T-helper 1 cell (primary cell): Measurements from ENCODE around the gene ACTR1B.
"Not testable (repeated sequence)": the region's sequence is repeated elsewhere in the genome, so short reads cannot be mapped to it uniquely, and the experiment has no call there.

Experiments used
- DNase-seq, 5 donors: peaks; one replicate each; pipeline ENCODE4 v3.0.0-alpha.2; 2012 to 2020

The ACTR1B gene

GRCh38 chr2:97688062-97688827 is 24.4 kb upstream of the ACTR1B start:
- peak in 1 of 5 donors; percentile 71 for DNase-seq

- peak in 1 of 5 donors; percentile 40 for DNase-seq
Observed at GRCh38 chr2:97687235-97687634, 23.4 kb upstream of the ACTR1B start.

- DNase-seq, result no peak
Observed at GRCh38 chr2:97678298-97678697, 14.5 kb upstream of the ACTR1B start.

GRCh38 chr2:97677480-97677879 is 13.6 kb upstream of the ACTR1B start:
- no peak for DNase-seq

DNA sequence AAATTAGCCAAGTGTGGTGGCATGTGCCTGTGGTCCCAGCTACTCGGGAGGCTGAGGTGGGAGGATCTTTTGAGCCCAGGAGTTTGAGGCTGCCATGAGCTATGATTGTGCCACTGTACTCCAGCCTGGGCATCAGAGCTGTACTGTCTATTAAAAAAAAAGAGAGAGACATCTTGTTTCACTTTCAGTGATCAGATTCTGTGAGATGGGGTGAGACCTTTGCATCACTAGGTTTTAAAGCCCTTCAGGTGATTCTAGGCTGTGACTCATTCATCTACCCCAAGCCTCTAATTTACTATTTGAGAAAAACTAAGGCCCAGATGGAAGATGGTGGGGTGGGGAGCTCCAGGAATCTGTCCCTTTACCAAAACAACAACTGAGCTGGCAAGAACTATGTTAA is 12.8 kb upstream of the ACTR1B start:
- DNase-seq, result peak in 1 of 5 donors; percentile 31

DNA sequence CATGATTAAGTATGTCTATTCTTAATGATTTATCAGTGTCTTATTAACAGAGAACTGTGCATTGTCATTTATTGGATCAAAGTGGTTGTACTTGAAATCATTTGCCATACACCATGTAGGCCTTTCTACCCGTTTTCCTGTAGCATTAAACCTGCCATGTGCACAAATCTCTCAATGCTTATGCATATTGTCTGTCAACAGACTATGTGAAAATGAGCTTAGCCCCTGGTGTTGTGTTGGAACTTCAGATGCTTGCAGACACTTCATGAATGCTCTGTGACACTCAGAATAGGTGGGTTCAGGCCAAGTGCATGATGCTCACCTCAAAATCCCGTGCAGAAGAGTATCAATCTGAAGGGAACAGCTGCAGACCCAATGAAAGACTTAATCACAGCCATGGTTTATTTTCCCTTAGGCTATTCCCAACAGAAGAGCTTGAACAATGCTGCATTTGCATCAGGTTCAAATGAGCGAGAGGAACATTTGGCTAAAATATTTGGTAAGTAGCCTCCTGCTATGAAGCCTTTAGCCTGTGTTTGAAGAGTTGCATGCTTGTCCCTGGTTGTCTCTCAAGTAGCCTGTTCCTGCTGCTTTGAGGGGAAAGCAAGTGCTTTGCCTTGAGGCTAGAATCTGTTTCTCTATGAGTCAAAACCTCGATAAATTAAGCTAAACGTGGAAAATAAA is 11.7 kb upstream of the ACTR1B start:
- DNase-seq, result no peak

DNA sequence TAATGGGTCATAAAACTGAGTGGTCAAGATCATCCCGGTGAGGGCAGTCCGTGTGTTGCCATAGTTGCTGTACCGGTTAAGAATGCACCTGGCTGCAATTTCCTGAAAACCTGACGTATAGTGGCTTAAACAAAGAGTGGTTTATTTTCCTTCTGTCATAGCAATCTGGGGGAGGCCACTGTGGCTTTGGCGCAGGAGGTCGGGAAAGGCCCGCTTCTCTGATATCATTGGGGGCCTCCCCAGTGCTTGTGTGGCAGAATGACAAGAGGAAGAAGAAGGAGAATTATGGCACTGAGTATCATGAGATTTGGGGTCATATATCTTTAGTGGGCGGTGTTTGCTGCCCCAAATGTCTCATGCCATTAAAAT is 10.1 kb upstream of the ACTR1B start:
- DNase-seq, result no peak

GRCh38 chr2:97673182-97673914 is 9.5 kb upstream of the ACTR1B start:
- no peak for DNase-seq

DNA sequence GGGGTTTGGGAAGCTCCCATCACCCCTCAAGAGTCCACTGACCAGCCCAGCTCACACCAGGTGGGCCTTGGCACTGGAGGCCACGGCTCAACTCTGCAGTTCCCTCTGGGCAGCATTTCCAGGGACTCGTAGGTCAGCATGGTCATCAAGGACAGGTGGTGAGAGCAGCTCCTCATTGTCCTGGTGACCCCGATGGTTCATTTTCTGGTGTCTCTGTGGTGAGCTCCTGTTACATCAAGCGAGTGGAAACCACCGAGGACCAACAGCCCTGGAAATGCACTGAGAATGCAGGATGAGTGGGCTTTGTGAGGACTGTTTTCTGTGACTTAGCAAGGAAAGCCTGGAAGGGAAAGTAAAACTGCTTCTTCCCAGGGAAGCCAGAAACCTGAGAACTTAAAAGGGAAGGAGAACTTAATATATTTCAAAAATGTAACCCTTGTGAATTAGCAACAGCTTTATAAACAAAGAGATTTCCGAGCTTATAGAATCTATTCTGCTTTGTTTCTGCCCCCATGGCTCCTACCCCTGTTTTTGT is 8.8 kb upstream of the ACTR1B start:
- DNase-seq, result not testable (repeated sequence)

GRCh38 chr2:97671526-97671925 is 7.7 kb upstream of the ACTR1B start:
- DNase-seq, result no peak

DNA sequence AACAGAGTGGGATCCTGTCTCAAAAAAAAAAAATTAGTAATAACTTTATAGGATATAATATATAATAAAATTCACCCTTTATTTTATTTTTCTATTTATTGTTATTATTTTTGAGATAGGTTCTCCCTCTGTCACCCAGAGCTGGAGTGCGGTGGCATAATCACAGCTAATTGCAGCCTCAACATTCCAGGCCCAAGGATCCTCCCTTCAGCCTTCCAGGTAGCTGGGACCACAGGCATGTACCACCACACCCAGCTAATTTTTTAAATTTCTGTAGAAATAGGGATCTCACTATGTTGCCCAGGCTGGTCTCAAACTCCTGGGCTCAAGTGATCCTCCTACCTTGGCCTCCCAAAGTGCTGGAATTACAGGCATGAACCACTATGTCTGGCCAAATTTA is 6.6 kb upstream of the ACTR1B start:
- DNase-seq, result no peak

DNA sequence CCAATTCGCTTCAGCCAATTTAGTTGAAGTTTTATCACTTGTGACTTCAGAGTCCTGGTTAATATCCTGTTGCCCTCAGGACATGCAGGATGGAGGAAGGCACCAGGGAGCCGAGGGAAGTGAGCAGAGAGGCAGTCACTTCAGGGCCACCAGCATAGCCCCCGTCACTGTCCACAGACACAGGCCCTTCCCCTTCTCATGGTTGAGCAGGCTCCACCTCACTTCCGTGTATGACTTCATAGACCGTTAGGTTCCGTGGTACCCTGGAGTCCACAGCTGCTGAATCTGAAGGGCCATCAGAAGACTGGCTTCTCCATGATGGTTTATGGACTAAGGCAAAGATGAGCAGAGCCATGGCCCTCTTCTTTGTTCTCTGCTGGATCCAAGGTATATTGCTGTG is 5.6 kb upstream of the ACTR1B start, which contains the start of gene C2orf92:
Gene C2orf92 (plus strand): TSS at position 266 of the 400 bp plus-strand sequence. CDS start 76 bp downstream, at position 342.
- no peak for DNase-seq

- no peak for DNase-seq
Observed at GRCh38 chr2:97664636-97664970, 759 bp upstream of the ACTR1B start.

- no peak for DNase-seq
Observed at GRCh38 chr2:97663626-97663961, 250 bp downstream of the ACTR1B start.

- DNase-seq, result peak; percentile 36 to 88 (median 48)
Observed at GRCh38 chr2:97662895-97663625, 784 bp downstream of the ACTR1B start.

GRCh38 chr2:97662386-97662894 is 1.4 kb downstream of the ACTR1B start:
- DNase-seq, result no peak

DNA sequence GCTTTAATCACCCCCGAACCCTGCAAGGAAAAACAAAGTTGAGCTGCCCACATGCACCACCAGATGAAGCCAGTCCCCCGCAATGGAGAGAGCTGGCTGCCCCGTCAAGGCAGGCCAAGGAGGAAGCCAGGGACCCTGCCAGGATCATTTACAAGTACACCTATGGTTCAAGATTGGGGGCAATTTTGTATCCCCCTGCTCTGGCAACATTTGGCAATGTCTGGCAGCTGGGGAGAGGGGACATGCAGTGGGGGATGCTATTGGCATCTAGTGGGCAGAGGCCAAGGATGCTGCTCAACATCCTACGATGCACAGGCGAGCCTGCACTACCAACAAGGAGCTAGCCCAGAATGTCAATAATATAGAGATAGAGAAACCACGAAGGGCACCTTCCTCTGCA is 1.9 kb downstream of the ACTR1B start:
- no peak for DNase-seq

- no peak for DNase-seq
Observed at GRCh38 chr2:97660775-97661389, 3.0 kb downstream of the ACTR1B start.

- DNase-seq, result no peak
Observed at GRCh38 chr2:97660044-97660774, 3.6 kb downstream of the ACTR1B start.

DNA sequence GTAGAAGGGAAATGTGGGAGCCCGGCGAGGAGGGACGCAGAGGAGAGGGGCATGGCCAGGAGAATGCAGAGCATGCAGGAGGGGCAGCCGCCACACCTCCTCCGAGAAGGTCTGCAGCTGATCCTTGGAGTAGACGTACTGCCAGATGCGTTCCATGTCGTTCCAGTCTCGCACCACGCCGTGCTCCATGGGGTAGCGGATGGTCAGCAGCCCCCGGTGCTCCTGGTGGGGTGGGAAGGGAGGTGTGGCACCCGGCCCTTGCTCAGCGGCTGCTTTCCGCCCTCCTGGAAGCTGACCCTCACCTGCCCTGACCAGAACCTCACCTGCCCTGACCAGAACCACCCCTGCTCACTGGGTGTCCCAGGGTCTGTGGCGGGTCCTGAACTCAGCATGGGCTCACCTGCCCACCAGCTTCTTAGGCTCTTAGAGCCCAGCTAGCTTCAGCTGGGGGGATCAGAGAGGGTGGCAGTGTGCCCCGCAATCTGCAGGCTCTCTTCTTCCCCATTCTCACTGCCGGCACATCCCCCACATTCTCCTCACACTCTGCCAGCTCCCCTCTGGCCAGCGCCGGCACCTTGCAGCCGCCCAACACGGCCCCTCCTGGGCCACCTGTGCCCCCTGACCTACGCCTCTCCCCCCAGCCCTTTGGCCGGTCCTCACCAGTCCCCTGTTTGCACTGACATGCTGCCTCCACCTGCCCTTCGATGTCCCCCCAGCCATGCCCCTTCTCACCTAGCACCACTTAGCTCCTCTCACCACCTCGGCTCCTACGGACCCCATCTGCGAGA is 4.4 kb downstream of the ACTR1B start:
- DNase-seq, result no peak
